Omental fat pad (tissue), 4 donors: ENCODE results near the gene SAMD4A. TPM values are rescaled to one million over a fixed set of nuclear protein-coding genes. Genes with fewer than 3 reads are reported as not detected.

Experiments used
- ATAC-seq: fragments of 150-250 bp; one replicate; pipeline ENCODE4 v1.9.1; 2016; ENCODE audit warnings: mild to moderate bottlenecking, moderate library complexity; ENCODE audit not compliant: low FRiP score
- DNase-seq: peaks from one replicate; pipeline ENCODE4 v3.0.0-alpha.2; 2019; ENCODE audit warnings: low spot score
- CTCF ChIP-seq, 3 donors: fragments of 450-650 bp; IDR thresholded peaks; one replicate each; pipeline ENCODE4 v1.5.1; 2016 to 2017; ENCODE audit warnings: antibody characterized with exemption in 3 of 3, mild to moderate bottlenecking in 3 of 3, moderate library complexity in 2 of 3
- total RNA-seq, 4 donors: library from RNA; depleted of rRNA; stranded (reverse); fragments of >200 nt; gene quantifications; one replicate each; pipeline ENCODE4 v1.1.0, GENCODE V29; 2016

SAMD4A gene
- total RNA-seq, 4 donors from 2014 or later, result 33.9 to 116 (median 38.3) TPM

- TF ChIP-seq CTCF (IDR thresholded peaks at IDR 0.05), result no peak
- DNase-seq (no peak), ATAC-seq (no peak)
Measured at GRCh38 chr14:54718046-54718445, 151.1 kb downstream of the SAMD4A start.

- DNase-seq (no peak), ATAC-seq (no peak)
- TF ChIP-seq CTCF (IDR thresholded peaks at IDR 0.05), result no peak
Measured at GRCh38 chr14:54719406-54719805, 152.5 kb downstream of the SAMD4A start.

- DNase-seq (no peak), ATAC-seq (no peak)
- no peak for TF ChIP-seq CTCF (IDR thresholded peaks at IDR 0.05)
Measured at GRCh38 chr14:54722791-54723432, 156.0 kb downstream of the SAMD4A start.

GRCh38 chr14:54724123-54724522, 157.2 kb downstream of the SAMD4A start:
- no peak for TF ChIP-seq CTCF (IDR thresholded peaks at IDR 0.05)
- ATAC-seq, result no peak
- no peak for DNase-seq

GRCh38 chr14:54724676-54725325, 157.9 kb downstream of the SAMD4A start:
- DNase-seq (no peak), ATAC-seq (no peak)
- TF ChIP-seq CTCF (IDR thresholded peaks at IDR 0.05), result no peak

- DNase-seq, result no peak
- TF ChIP-seq CTCF (IDR thresholded peaks at IDR 0.05), result no peak
- no peak for ATAC-seq
Measured at GRCh38 chr14:54725998-54726397, 159.1 kb downstream of the SAMD4A start.

GRCh38 chr14:54727929-54728328, 161.0 kb downstream of the SAMD4A start:
- ATAC-seq (peak; percentile 38), DNase-seq (no peak)
- TF ChIP-seq CTCF (IDR thresholded peaks at IDR 0.05), result no peak
